GM21423 (cell line): ENCODE results near the gene FBXL16.

Experiments
- ATAC-seq: cut with Tn5 transposase; IDR thresholded peaks from one replicate; pipeline ENCODE4 v1.9.1; 2021; ENCODE audit warnings: mild to moderate bottlenecking, moderate library complexity; ENCODE audit not compliant: unreplicated experiment

FBXL16 gene

DNA sequence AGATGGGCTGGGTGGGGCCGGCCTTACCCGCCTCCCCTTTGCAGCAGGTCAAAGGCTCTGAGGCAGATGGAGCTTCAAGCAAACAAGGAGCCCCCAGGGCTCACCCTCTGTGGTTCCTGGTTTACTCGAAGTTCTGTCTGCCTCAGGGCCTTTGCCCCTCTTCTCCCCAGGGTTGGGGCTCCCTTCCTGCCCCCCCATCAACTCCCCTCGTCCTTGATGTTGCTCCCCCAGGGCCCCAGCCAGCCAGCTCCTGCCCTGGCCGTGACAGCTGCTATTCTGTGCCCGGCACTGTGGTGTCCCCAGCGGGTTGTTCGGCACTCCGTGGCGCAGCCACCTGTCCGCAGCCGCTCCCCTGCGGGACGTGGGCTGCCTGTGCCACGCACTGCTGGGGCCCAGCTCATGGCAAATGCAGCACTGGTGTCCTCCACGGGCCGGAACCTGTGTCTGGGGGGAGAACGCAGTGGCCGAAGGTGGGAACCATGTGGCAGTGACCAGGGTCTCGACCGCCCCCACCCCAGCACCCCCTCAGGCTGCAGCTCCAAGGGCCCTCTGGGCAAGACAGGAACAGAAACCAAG is 5.0 kb upstream of the FBXL16 start:
- ATAC-seq: no peak

DNA sequence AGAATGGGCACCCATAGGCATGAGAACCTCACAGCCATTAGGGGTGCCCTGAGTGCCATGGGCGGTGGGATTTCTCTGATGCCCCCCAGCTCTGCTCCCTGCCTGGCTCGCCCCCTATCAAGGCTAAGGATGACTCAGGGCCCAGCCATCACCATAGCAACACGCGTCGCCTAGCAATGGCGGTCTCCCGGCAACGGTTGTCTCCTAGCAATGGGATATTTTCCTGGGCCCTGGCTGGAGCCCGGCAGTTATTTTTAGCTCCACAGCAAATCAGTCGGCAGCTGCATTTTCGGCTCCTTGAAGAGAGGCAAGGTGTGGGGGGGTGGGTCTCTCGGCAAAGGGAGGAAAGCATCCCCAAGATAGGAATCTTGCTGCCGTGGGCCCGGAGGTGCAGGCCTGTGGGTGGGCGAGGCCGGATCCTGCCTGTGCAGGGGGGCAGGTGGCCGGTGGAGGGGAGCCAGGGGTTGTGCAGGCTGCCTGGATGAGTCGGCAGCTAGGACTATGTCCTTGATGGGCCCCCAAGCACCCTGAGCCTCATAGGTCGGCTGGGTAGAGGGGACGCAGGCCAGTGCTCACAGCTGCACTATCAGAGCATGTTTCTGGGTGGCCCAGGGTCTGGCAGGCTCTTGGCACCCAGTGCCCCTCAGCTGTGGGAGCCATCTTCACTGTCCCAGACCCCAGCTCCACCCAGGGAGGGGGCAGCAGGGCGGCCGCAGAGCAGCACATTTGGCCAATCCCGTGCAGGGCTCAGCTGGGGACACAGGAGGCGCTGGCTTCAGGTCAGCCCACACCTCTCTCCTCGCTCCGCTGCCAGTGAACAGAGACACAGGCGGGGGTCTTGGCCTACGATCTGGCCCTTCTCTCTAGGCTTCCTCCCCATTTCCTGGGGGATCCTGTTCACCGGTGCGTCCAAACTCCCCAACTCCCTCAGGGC is 4.2 kb upstream of the FBXL16 start:
- no peak for ATAC-seq

DNA sequence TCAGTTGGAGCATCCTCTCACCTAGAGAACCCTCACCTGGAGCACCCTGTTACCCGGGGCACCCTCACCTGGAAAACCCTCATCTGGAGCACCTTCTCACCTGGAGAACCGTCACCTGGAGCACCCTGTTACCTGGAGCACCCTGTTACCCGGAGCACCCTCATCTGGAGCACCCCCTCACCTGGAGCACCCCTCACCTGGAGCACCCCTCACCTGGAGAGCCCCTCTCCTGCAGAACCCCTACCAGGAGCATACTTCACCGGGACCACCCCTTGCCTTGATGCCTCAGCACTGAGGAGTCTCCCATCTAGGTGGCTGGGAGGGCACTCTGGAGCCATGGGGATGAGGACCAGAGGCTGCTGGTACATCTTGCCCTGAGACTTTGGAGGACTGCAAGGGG is 3.4 kb upstream of the FBXL16 start:
- no peak for ATAC-seq

DNA sequence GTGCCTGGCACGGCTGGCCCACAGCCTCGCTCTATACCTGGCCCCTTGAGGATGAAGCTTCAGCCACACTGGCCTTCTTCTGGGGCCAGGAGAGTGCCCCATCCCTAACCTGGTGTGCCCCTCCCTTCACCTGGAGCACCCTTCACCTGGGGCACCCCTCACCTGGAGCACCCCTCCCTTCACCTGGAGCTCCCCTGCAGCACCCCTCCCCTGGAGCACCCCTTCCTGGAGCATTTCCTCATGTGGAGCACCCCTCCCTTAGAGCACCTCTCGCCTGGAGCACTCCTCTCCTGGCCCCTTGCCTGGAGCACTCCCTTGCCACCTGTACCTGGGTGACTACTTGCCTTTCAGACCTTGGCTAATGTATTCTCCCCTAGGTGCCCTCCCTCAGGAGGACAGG is 2.4 kb upstream of the FBXL16 start:
- no peak for ATAC-seq

DNA sequence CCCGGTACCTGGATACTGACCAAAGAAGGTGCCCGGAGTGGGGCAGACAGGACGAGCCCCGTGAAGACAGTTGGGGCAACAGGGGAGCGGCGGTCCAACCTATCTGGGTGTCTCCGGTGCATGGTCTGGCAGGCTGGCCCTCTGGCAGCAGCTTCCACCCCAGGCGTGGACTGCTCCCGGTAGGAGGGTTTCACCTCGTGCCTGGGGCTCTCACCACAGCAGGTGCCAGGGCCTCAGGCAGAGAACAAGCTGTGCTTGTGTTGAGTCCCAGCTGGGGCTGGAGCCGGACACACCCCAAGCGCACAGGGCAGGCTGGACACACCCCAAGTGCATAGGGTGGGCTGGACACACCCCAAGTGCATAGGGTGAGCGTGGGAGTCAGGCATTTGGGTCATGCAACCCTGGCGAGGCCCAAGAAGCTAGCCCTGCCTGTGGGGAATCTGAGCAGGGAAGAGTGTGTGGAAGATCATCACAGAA is 1.5 kb upstream of the FBXL16 start:
- ATAC-seq: no peak

DNA sequence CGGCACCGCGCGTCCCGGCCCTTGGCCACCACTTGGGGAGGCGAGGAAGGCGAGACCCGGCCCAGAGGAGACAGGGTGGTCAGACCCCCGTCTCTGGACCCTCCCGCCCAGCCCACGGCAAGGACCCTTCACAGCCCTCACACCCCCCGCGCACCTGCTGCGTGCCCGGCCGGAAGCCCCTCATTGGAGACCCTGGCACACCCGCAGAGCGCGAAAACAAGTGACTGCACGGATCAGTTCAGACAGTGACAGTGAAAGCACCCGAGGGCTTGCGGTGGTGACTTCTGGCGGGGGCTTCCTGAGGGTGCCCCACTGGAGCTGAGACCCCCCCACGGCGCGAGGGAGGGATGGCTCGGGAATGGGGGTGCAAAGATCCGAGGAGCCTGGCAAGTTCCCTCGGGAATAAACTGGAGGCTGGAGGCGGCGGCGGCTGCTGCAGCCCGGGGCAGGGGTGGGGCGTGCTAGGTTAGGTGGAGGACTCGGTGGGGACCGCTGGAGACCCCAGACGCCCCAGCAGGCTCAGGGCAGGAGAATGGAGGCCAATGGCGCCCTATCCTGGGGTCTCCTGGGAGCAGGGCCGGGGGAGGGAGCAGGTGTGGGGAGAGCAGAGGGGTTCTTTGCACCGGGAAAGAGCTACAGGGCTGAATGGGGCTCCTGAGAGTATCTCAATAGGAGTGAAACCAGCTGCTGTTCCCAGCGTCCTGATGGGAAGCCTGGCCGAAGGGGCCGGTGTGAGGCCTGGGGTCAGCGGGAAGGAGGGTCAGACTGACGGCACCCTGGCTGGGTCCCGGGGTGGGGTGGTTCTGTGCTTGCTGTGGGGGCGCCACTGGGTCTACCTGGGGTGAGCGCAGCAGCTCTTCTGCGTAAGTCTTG is 824 bp upstream of the FBXL16 start:
- no peak for ATAC-seq

DNA sequence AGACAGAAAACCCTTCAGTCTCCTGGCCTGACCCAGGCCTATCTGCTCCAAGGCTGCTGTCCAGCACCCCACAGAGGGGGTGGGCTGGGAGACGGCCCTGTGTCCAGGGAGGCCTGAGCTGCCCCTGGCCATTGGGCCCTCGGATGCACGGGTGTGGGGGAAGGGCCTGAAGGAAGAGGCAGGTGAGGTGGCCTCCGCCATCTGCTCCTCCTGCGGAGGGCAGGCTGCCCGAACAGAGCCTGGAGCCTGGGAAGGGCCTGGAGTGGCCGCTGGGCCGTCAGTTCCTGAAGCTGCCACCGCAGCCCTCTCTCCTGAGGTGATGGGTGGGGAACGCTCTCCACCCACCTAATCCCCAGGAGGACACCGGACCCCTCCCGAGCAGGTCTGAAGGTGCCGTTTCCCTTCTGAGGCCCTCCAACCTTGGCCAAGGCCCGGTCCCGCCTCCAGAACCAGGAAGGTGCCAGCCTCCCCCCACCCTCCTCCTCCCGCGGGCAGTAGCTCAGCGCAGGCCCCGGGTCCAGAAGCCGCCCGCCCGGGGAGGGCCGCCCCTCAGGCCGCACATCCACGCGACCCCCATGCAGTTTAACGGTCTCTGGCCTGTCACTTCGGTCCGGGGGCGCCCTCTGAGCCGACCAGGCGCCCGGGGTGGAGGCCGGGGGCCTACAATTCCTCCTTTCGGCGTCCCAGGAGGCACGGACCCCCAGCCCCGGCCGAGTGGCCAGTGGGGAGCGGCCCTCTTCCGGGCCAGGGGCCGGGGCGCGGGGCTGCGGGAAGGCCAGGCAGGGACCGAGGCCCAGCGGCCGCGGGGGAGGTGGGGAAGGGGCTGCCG is 835 bp downstream of the FBXL16 start:
- ATAC-seq: no peak

DNA sequence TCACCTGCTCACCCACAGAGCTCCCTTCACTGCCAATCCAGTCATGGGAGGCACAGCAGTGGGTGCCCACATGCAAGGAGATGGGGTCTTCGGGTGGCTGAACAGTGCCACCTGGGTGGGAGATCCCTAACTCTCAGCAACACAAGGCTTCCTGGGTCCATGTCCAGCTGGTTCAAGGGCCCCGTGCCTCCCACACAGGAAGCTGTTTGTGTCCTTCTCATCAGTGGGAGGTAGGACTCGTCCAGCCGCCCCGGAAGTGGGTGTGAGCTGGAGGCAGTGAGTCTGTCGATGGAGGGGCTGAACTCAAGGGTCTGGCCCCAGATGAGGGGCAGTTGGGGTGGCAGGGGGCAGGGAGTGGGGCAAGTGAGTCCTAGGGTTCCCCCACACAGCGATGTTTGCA is 1.6 kb downstream of the FBXL16 start:
- ATAC-seq: no peak

DNA sequence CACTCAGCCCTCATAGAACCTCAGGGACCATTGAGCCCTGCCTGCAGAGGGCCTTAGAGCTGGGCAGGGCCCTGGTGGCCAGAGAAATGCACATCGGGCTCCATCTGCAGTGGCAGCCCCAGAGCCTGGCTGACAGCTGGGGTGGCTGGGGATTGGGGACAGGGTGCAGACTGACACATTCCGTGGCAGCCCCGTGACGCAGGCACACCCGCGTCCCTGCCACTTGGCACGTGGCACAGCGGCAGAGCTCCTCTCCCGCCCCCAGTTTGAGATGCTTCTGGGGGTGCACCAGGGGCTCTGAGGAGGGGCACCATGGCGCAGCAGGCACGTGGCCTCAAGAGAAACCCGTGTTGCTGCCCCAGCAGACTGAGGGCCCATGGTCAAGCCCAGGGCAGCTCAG is 2.2 kb downstream of the FBXL16 start:
- no peak for ATAC-seq

DNA sequence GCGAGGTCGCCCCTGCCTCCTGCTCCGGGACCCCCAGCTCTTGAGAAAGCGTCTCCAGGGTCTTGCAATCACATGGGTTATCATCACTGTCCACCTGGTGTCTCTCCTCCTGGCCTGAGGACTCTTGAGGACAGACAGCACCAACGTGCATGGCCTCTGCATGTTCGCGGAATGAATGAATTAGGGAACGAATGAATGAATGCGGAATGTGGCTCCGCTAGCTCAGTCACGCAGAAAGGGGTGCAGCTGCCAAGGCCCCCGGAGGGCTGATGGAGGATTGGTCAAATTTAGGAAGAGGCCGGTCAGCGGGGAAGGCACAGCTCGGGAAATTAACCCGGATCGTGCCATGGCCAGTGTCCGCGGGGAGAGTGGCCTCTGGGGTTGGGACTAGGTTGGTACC is 3.3 kb downstream of the FBXL16 start:
- ATAC-seq: no peak

DNA sequence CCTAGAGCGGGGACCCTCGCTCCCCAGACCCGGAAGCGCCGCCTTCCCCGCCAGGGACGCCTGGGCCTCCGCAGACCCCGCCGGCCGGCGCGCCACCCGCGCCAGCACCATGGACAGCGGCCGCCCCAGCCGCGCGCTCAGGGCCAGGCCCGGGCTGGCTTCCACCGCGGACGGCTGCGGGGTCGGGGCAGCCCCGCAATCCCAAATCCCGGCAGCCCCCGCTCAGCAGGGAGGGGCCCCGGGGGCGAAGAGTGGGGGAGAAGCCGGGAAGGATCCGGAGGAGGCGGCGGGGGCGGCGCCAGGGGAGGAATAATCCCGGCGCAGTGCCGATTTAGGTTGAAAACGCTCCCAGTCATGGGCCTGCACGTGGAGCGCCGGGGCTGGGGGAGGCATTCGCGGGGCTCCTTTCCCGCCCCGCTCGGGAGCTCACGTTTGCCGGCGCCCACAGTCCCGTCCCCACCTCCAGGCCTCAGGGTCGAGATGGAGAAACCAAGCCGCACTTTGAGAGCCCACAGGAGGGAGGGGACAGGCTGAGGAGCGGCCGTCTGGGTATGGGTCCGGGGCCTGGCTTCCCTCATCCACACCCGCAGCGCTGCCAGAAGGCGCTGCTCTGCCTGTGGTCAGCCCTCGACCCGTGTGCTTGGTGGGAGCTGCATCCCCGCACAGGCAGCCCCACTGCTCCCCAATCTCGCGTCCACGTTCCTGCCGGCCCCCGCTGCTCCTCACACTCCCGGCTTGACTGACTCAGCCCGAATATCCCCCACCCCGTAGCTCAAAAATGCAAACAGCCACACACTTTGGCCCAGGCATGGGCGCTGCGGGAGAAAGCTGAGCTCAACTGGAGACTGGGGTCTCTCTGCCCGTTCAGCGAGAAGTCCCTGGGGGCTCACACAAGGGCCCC is 4.7 kb downstream of the FBXL16 start:
- no peak for ATAC-seq

DNA sequence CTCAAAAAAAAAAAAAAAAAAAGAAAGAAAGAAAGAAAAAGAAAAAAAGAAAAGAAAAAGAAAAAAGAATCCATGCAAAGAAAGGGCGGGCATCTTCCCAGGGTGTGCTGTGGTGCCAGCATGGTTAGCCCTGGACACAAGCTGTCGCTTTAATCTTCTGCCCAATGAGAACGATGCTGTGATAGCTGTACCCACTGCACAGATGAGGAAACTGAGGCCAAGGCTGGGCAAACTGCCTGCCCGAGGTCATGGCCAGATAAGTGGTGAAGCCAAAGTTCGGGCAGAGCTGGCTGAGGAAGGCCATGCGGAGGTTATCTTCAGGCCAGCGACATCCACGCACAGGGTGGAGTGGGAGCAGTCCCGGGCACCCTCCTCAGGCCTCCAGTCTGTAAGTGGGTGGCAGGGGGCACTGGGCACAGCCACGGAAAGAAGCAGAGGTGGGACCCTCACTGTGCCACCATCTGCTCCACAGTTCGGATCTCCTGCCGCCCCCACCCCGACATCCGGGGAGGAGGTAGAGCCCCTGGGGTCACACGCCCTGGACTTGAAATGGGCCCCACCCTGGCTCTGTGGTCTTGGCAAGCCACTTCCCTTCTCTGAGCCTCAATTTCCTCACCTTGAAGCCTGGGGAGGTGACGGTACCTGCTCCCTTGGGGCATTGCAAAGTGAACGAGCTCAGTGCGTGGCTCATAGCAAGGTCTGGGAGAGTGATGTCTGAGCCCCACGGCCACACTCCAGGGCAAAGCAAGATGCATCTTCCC is 6.5 kb downstream of the FBXL16 start:
- no peak for ATAC-seq

DNA sequence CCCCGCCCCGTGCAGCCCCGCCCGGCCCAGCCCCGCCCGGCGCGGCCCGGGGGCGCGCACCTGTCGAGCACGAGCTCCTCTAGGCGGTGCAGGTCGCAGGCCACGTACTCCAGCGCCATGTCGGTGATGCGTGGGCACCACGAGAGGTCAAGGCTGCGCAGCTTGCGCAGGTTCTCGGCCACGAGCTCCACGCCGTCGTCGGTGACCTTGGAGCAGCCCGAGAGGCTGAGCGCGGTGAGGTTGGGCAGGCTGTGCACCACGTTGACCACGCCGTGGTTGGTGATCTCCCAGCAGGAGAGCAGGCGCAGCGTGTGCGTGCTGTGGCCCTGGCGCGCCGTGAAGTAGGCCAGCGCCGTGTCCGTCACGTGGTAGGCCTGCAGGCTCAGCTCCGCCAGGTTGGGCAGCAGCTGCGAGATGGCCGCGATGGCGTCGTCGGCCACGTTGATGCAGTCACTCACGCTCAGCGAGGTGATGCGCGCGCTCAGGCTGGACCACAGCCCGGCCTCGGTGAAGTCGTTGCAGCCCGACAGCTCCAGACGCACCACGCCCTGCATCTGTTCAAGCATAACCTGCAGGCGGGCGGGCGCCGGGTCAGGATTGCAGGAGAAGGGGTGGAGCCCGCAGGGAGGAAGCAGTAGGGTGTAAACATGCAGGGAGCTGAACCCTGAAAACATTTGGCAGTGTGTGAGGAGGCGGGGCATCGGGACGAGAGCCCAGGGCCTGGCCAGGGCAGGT is 10.1 kb downstream of the FBXL16 start:
- no peak for ATAC-seq

DNA sequence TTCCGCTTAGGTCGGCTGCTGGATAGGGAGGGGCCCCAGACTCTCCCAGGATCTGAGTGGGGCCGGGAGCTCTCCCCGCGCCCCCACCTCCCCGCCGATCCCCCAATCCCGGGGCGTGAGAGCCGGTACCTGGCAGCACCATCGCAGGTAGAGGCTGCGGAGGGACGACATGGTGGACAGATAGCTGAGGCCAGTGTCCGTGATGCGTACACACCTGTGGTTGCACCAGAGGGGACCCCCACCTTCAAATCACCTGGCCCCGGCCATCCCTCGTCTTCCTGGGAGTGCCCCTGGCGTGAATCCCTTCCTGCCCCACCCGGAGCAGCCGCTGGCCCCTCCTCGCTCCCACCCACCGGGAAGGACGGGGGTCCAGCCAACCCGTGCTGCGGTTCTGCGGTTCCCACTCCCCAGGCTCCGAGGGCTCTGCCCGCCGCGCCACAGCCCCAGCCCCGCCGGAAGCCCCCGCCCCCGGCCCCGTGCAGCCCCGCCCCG is 10.7 kb downstream of the FBXL16 start:
- ATAC-seq: no peak

DNA sequence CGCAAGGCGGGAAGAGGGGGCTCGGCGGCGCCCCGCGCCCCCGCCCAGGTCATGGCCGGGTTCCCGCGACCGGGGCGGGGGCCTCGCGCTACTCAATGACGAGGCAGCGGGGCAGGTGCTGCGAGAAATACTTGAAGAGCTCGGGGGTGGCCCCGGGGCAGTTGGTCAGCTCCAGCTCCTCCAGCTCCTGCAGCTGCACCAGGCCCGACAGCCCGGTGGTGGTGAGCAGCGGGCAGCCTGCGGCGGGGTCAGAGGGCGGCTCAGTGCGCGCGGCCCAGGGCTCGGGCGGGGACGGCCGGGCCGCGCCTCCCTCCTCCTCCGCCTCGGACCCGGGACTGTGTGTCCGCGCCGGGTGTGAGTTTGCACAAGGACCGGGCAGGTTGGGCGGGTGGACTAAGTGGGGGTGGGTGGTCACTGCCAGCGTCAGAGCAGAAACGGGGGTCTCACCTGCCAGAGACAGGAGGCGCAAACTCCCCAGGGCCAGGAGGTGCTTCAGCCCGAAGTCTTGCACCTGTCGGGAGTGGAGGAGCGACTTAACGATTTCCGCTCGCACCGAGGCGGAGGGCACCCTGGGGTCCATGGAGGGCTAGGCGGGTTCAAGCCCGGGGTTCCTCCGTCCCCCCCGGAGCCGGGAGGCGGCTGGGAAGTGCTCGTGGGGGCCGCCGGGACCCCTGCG is 11.3 kb downstream of the FBXL16 start:
- no peak for ATAC-seq

DNA sequence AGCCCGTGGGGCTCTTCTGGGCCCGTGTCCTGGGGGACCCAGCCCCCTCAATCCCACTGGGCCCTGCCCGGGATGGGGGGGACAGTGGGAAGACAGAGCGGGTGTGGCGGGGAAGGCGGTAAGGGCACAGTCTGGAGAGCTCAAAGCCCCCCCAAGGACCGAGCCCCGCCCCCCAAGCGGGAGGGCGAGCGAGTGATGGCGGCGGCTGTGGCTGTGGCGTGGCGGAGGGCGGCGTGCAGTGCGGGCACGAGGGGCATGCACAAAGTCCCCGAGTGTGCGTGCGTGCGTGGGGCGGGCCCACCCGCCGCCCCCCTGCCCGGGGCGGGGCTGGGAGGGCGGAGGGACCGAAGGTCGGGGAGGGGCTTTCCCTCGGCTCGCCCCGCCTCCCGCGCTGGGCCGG is 11.8 kb downstream of the FBXL16 start:
- no peak for ATAC-seq

DNA sequence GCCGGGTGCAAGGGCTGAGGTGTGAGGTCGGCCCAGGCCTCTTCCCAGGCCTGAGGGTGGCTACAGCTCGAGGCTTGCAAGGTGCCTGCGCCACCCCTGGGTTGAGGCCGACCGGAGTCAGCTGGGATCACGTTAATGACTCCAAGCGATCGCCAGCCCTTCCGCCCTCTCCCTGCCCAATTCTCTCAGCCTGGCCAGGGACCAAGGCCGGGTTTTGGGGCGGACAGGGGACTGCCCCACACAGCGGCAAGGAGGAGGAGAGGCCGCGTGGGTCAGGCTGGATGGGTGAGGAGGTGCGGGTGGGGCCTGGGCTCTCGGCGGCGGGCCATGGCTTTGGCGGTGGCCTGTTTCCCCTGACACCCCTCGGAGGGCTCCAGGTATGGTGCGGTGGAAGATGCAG is 12.2 kb downstream of the FBXL16 start:
- ATAC-seq: no peak
